K562 (cell line): Measurements from ENCODE around the gene ATP5MC3. TPM values are rescaled to one million over a fixed set of nuclear protein-coding genes. Genes with fewer than 3 reads are reported as not detected.

ENCODE experiments used
- AFF1 ChIP-seq, 2 experiments: fragments of 450-650 bp; IDR thresholded peaks; 2 replicates each; pipeline ENCODE4 v1.6.1; 2018; ENCODE audit warnings: mild to moderate bottlenecking in 2 of 2, low read depth in 1 of 2; ENCODE audit not compliant: partially characterized antibody in 2 of 2
- ARID3A ChIP-seq: IDR thresholded peaks from 2 replicates; pipeline ENCODE4 v1.6.1; 2012; ENCODE audit warnings: low read depth, low read length, improper control_type of control experiment, borderline replicate concordance
- CBX2 ChIP-seq: fragments of 200-600 bp; sonication (generic); IDR thresholded peaks from one replicate; pipeline ENCODE4 v1.6.1; 2012; ENCODE audit warnings: mild to moderate bottlenecking, low read length, inconsistent platforms; ENCODE audit not compliant: insufficient read depth, poor library complexity, severe bottlenecking
- ERF ChIP-seq: fragments of 450-650 bp; formaldehyde crosslinking; IDR thresholded peaks from 2 replicates; pipeline ENCODE4 v1.4.0; 2020; ENCODE audit warnings: mild to moderate bottlenecking, mixed read lengths
- FOXK2 ChIP-seq, 2 experiments: fragments of 450-650 bp; IDR thresholded peaks in 1 of 2; conservative IDR thresholded peaks in 1 of 2; 2 replicates each; pipeline ENCODE4 v1.6.1; 2016; ENCODE audit warnings: low read depth in 2 of 2, mild to moderate bottlenecking in 1 of 2
- FOXM1 ChIP-seq, 2 experiments: fragments of 450-650 bp in 1 of 2; sonication (generic) in 1 of 2; formaldehyde crosslinking in 1 of 2; IDR thresholded peaks; 2 replicates each; pipeline versions ENCODE4 v1.6.1 to v1.9.0; 2017 to 2022; ENCODE audit warnings: low read depth in 2 of 2, mild to moderate bottlenecking in 2 of 2, missing genetic modification reagents in 1 of 2, moderate library complexity in 1 of 2
- GTF2A2 ChIP-seq: IDR thresholded peaks from 2 replicates; pipeline ENCODE4 v1.6.1; 2016; ENCODE audit warnings: mild to moderate bottlenecking, missing genetic modification characterization, missing compliant biosample characterization
- ID3 ChIP-seq, 2 experiments: fragments of 250-450 bp in 1 of 2; fragments of 450-650 bp in 1 of 2; sonication (Bioruptor Pico) in 1 of 2; IDR thresholded peaks; 2 replicates each; pipeline versions ENCODE4 v1.6.1 to v1.8.0; 2016 to 2021; ENCODE audit warnings: mild to moderate bottlenecking in 2 of 2, moderate library complexity in 2 of 2, missing compliant biosample characterization in 1 of 2, missing genetic modification characterization in 1 of 2
- POLR2AphosphoS2 ChIP-seq: IDR thresholded peaks from 2 replicates; pipeline ENCODE4 v1.6.1; 2012; ENCODE audit warnings: low read length, improper control_type of control experiment
- SP1 ChIP-seq: sonication (generic); formaldehyde crosslinking; IDR thresholded peaks from 2 replicates; pipeline ENCODE4 v1.8.1; 2022; ENCODE audit warnings: mild to moderate bottlenecking, missing genetic modification reagents
- THRAP3 ChIP-seq: fragments of 450-650 bp; IDR thresholded peaks from 2 replicates; pipeline ENCODE4 v1.6.1; 2016; ENCODE audit warnings: mild to moderate bottlenecking, inconsistent platforms, borderline replicate concordance
- TRIM28 ChIP-seq: fragments of 450-650 bp; IDR thresholded peaks from 2 replicates; pipeline ENCODE4 v1.6.1; 2017
- ZNF551 ChIP-seq: fragments of 250-450 bp; sonication (Bioruptor Pico); IDR thresholded peaks from 2 replicates; pipeline ENCODE4 v1.5.0; 2021; ENCODE audit warnings: mild to moderate bottlenecking, moderate library complexity
- polyA plus RNA-seq, 8 experiments: library from polyadenylated mRNA; depleted of rRNA in 4 of 8; stranded (reverse) in 5 of 8; unstranded in 3 of 8; fragments of >200 nt; fragmentation: Nextera tagmentation in 2 of 8; fragmentation: Illumina TruSeq in 1 of 8; extraction: Ambion mirVana in 2 of 8; extraction: Trizol in 1 of 8; gene quantifications; 2 replicates each; pipeline versions ENCODE4 v1.2.1 to v1.2.3, GENCODE V29; 2011 to 2014; ENCODE audit warnings: inconsistent platforms in 1 of 8, missing spikeins in 1 of 8
- total RNA-seq, 7 experiments: library from RNA; depleted of rRNA in 6 of 7; stranded (reverse); fragments of >200 nt in 6 of 7; fragmentation: Illumina TruSeq in 2 of 7; extraction: Trizol in 2 of 7; gene quantifications; 2 replicates each; pipeline versions ENCODE4 v1.2.1 to v1.2.3, GENCODE V29; 2011 to 2021; ENCODE audit warnings: low replicate concordance in 1 of 7
- TF ChIP-seq, protein P1 (sequence below): conservative IDR thresholded peaks from 2 replicates; pipeline ENCODE4 v1.6.1; 2011; ENCODE audit warnings: low read depth, mild to moderate bottlenecking, low read length; ENCODE audit not compliant: control insufficient read depth
- TF ChIP-seq, protein P2 (sequence below): fragments of 200-800 bp; sonication (Bioruptor generic); IDR thresholded peaks from 2 replicates; pipeline ENCODE4 v1.6.1; 2017; ENCODE audit warnings: missing genetic modification characterization, missing compliant biosample characterization

Gene ATP5MC3
- total and polyA plus RNA-seq, 9 of the 15 experiments (the other 6 are each of a cell fraction or from before 2014, with no cell fraction given): 423 to 2,565 (median 1,012) TPM

DNA sequence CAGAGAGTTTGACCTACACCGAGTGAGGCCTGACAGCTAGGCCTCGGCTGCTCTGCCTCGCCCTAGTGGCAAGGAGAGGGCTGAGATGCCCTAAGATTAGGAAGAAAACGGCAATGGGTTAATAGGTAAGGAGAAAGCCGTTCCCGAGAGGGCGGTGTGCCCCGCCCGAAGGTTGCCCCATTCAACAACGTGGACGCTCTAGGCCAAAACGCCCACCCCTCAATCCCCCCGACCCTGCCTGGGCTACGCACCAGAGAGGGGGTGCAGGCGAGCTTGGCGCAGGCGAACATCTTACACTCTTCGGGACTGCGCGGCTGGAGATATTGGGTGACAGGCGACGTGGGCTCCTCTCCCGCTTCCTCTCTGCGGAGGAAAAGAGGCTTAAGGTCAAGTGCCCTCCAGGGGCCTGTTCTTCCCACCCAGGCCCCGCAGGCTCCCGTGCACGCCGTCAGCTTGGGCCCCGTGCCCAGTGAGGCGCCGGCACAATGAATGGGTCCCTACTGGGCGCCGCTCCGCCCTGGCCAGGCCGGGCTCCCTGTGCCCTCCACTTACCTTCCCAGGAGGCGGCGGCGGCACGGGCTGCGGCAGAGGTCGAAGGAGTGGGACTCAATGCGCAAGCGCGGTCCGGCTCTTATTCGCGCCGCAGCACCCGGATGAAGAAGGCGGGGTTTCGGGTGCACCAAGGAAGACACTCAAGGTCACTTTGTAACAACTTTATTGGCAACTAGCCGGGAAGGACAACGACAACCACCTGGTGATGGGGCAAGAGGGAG lies at the start of gene ATP5MC3 (continued):
- TF ChIP-seq ARID3A (no peak), ZNF551 (no peak), SP1 (CRISPR knock-in tag) (peak; percentile 87), ID3 (CRISPR knock-in tag; IDR thresholded peaks at IDR 0.05) (no peak), ID3 (tag; IDR thresholded peaks at IDR 0.05) (no peak), ERF (CRISPR knock-in tag) (peak; percentile 43; the same call in 1 of the 2 replicates), FOXM1 (IDR thresholded peaks at IDR 0.05; ENCODE audit: low read depth) (peak; percentile 57; the same call in 1 of the 2 replicates), FOXM1 (CRISPR knock-in tag; IDR thresholded peaks at IDR 0.05; ENCODE audit: low read depth) (no peak), CBX2 (no peak), POLR2AphosphoS2 (peak; percentile 70; the same call in 1 of the 2 replicates), AFF1 (IDR thresholded peaks at IDR 0.05; ENCODE audit: low read depth in 1 of 2, partially characterized antibody in 2 of 2) (peak; percentile 65 to 75), GTF2A2 (tag) (peak; percentile 56; the same call in 1 of the 2 replicates), FOXK2 (conservative IDR thresholded peaks at IDR 0.05 in 1 of 2, IDR thresholded peaks at IDR 0.05 in 1 of 2; ENCODE audit: low read depth in 2 of 2) (peak; percentile 84 to 91), TRIM28 (0 out of 2 replicates have a peak, but pooled peaks have one; percentile 66), THRAP3 (no peak)
- TF ChIP-seq, protein P1, sequence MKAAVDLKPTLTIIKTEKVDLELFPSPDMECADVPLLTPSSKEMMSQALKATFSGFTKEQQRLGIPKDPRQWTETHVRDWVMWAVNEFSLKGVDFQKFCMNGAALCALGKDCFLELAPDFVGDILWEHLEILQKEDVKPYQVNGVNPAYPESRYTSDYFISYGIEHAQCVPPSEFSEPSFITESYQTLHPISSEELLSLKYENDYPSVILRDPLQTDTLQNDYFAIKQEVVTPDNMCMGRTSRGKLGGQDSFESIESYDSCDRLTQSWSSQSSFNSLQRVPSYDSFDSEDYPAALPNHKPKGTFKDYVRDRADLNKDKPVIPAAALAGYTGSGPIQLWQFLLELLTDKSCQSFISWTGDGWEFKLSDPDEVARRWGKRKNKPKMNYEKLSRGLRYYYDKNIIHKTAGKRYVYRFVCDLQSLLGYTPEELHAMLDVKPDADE: peak; percentile 59; the same call in 1 of the 2 replicates
- TF ChIP-seq, protein P2, sequence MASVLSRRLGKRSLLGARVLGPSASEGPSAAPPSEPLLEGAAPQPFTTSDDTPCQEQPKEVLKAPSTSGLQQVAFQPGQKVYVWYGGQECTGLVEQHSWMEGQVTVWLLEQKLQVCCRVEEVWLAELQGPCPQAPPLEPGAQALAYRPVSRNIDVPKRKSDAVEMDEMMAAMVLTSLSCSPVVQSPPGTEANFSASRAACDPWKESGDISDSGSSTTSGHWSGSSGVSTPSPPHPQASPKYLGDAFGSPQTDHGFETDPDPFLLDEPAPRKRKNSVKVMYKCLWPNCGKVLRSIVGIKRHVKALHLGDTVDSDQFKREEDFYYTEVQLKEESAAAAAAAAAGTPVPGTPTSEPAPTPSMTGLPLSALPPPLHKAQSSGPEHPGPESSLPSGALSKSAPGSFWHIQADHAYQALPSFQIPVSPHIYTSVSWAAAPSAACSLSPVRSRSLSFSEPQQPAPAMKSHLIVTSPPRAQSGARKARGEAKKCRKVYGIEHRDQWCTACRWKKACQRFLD: no peak
